Measurements from ENCODE around the gene NAB1.

DNA sequence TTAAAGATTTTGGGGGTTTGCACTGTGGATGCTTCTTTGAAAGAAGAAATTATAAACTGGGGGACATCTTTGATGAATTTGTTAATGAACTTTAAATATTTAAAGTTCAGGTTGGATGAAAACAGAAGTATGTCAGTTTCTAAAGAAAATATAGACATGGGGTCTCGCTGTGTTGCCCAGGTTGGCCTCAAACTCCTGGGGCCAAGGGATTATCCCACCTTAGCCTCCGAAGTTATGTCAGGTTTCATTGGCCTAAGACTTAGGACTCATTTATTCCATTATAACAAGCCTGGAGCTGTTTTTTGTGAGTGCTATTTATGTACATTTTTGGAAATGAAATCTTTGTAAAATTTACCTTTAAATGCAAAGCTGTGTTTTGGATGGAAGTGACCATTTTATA, 2.5 kb downstream of the NAB1 start:
- TF ChIP-seq, protein P1, sequence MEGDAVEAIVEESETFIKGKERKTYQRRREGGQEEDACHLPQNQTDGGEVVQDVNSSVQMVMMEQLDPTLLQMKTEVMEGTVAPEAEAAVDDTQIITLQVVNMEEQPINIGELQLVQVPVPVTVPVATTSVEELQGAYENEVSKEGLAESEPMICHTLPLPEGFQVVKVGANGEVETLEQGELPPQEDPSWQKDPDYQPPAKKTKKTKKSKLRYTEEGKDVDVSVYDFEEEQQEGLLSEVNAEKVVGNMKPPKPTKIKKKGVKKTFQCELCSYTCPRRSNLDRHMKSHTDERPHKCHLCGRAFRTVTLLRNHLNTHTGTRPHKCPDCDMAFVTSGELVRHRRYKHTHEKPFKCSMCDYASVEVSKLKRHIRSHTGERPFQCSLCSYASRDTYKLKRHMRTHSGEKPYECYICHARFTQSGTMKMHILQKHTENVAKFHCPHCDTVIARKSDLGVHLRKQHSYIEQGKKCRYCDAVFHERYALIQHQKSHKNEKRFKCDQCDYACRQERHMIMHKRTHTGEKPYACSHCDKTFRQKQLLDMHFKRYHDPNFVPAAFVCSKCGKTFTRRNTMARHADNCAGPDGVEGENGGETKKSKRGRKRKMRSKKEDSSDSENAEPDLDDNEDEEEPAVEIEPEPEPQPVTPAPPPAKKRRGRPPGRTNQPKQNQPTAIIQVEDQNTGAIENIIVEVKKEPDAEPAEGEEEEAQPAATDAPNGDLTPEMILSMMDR (IDR thresholded peaks at IDR 0.05; ENCODE audit: low read depth, low read length, missing input control): no peak
- TF ChIP-seq, protein P2, sequence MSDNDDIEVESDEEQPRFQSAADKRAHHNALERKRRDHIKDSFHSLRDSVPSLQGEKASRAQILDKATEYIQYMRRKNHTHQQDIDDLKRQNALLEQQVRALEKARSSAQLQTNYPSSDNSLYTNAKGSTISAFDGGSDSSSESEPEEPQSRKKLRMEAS (IDR thresholded peaks at IDR 0.05): no peak
- TF ChIP-seq RAD21 (IDR thresholded peaks at IDR 0.05) (no peak), RXRA (IDR thresholded peaks at IDR 0.05) (no peak), GABPA (IDR thresholded peaks at IDR 0.05 in 1 of 2, conservative IDR thresholded peaks at IDR 0.05 in 1 of 2) (no peak), EGR1 (IDR thresholded peaks at IDR 0.05; ENCODE audit: low read depth in 2 of 2) (no peak), SP1 (IDR thresholded peaks at IDR 0.05) (no peak), FOXA1 (IDR thresholded peaks at IDR 0.05) (no peak)
- TF ChIP-seq, protein P3, sequence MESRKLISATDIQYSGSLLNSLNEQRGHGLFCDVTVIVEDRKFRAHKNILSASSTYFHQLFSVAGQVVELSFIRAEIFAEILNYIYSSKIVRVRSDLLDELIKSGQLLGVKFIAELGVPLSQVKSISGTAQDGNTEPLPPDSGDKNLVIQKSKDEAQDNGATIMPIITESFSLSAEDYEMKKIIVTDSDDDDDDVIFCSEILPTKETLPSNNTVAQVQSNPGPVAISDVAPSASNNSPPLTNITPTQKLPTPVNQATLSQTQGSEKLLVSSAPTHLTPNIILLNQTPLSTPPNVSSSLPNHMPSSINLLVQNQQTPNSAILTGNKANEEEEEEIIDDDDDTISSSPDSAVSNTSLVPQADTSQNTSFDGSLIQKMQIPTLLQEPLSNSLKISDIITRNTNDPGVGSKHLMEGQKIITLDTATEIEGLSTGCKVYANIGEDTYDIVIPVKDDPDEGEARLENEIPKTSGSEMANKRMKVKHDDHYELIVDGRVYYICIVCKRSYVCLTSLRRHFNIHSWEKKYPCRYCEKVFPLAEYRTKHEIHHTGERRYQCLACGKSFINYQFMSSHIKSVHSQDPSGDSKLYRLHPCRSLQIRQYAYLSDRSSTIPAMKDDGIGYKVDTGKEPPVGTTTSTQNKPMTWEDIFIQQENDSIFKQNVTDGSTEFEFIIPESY (IDR thresholded peaks at IDR 0.05): no peak
- TF ChIP-seq, protein P4, sequence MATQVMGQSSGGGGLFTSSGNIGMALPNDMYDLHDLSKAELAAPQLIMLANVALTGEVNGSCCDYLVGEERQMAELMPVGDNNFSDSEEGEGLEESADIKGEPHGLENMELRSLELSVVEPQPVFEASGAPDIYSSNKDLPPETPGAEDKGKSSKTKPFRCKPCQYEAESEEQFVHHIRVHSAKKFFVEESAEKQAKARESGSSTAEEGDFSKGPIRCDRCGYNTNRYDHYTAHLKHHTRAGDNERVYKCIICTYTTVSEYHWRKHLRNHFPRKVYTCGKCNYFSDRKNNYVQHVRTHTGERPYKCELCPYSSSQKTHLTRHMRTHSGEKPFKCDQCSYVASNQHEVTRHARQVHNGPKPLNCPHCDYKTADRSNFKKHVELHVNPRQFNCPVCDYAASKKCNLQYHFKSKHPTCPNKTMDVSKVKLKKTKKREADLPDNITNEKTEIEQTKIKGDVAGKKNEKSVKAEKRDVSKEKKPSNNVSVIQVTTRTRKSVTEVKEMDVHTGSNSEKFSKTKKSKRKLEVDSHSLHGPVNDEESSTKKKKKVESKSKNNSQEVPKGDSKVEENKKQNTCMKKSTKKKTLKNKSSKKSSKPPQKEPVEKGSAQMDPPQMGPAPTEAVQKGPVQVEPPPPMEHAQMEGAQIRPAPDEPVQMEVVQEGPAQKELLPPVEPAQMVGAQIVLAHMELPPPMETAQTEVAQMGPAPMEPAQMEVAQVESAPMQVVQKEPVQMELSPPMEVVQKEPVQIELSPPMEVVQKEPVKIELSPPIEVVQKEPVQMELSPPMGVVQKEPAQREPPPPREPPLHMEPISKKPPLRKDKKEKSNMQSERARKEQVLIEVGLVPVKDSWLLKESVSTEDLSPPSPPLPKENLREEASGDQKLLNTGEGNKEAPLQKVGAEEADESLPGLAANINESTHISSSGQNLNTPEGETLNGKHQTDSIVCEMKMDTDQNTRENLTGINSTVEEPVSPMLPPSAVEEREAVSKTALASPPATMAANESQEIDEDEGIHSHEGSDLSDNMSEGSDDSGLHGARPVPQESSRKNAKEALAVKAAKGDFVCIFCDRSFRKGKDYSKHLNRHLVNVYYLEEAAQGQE (IDR thresholded peaks at IDR 0.05): no peak
- TF ChIP-seq, protein P5, sequence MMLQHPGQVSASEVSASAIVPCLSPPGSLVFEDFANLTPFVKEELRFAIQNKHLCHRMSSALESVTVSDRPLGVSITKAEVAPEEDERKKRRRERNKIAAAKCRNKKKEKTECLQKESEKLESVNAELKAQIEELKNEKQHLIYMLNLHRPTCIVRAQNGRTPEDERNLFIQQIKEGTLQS (IDR thresholded peaks at IDR 0.05): no peak

Data from liver (tissue), 3 donors.